IPS DF 6.9 (cell line): ENCODE data around the gene PLD6.
"Not testable (repeated sequence)": the region's sequence is repeated elsewhere in the genome, so short reads cannot be mapped to it uniquely, and the experiment has no call there.

ENCODE experiments used
- DNase-seq: peaks from one replicate; pipeline ENCODE4 v3.0.0-alpha.2; 2013; ENCODE audit warnings: low read depth, low spot score
- H3K27ac ChIP-seq: one replicate; pipeline ENCODE4 v1.5.1; 2013; ENCODE audit warnings: low read length, control low read depth
- H3K27me3 ChIP-seq: 2 replicates; pipeline ENCODE4 v1.6.1; 2013; ENCODE audit warnings: mild to moderate bottlenecking, low read length; ENCODE audit not compliant: control insufficient read depth, insufficient read depth
- H3K36me3 ChIP-seq: 2 replicates; pipeline ENCODE4 v1.6.1; 2013; ENCODE audit warnings: low read length; ENCODE audit not compliant: control insufficient read depth, insufficient read depth
- H3K4me1 ChIP-seq: 2 replicates; pipeline ENCODE4 v1.6.1; 2013; ENCODE audit warnings: low read length; ENCODE audit not compliant: control insufficient read depth, insufficient read depth
- H3K4me3 ChIP-seq: 2 replicates; pipeline ENCODE4 v1.5.1; 2013; ENCODE audit warnings: mild to moderate bottlenecking, low read length
- H3K9me3 ChIP-seq: 2 replicates; pipeline ENCODE4 v1.6.1; 2013; ENCODE audit warnings: low read length, inconsistent platforms; ENCODE audit not compliant: control insufficient read depth, insufficient read depth
- WGBS: extraction: QIAGEN DNeasy Blood & Tissue Kit; methylation state at CpG from one replicate; pipeline ENCODE4 v1.1.7; 2013; ENCODE audit warnings: mixed read lengths, missing lambda C conversion rate; ENCODE audit not compliant: insufficient read length, insufficient coverage; 5-methylcytosine and 5-hydroxymethylcytosine counted together

The PLD6 gene

DNA sequence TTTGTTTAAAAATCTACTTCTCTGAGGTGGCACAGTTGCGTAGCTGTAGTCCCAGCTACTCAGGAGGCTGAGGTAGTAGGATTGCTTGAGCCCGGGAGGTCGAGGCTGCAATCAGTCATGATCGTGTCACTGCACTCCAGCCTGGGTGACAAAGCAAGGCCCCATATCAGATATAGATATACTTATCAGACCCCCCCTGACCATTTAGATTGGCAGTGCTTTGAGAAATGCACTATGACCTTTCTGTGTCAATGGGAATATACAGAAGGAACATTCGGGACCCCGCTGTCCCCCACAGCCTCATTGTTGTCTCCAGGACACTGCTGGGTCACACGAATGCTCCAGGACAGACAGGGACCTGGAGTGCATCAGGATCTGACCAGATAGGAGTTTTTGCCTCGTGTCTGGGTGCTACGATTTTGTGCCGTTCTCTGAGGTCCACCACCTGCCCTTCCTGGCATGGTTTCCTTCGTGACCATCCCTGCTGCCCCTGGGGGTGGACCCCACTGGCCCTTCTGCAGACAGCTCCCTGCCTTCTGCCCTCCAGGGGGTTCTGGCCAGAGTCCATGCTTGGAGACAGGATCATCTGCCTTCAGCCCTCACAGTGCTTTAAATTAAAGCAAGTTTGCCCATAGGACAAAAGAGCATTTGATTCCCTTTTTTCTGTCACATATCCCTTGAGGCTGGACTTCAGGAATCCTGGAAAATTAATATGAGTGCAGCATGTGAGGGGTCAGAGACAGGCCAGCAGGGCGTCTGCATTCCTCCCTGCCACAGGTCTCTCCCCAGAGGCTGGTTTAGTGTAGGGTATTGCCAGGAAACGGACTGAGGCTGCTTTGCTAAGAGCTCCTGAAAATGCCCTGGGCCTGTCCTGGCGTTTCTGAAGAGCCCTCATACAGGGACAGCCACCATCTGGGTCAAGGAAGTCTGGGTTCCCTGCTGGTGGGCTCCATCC, 19.3 kb downstream of the PLD6 start:
- no peaks in the 10 kb centered on the region for H3K27me3 ChIP-seq
- WGBS = no CpG with 5 or more reads among the region's 14 CpGs
- H3K27ac ChIP-seq = no peak overlapping the region
- no peak for DNase-seq
- H3K4me3 ChIP-seq = no peak overlapping the region
- H3K4me1 ChIP-seq = peaks cover 4% of the 10 kb centered on the region; the same call in 1 of the 2 replicates
- peaks cover 10% of the 10 kb centered on the region for H3K36me3 ChIP-seq
- H3K9me3 ChIP-seq = no peaks in the 10 kb centered on the region

DNA sequence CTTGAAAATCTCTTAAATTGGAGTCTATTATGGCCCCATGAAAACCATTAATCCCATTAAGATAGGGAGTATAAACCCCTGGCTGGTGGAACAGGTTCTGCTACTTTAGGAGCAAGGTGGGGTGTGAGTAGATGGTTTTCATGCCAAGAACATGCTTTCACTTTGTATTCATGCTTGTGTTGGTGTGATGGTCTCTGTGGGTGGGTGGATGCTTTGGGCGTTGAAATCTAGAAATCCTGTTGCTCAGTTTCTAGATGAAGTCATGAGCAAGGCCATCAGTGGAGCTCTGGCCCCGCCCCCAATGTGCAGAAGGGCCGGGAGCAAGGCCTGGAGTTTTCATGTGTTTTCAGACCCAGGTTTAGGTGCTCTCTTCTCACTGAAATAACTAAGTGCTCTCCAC, 20.1 kb downstream of the PLD6 start:
- no peak overlapping the region for H3K27ac ChIP-seq
- WGBS = no CpG with 5 or more reads among the region's 3 CpGs
- peaks cover 1% of the 10 kb centered on the region; the same call in 1 of the 2 replicates for H3K4me1 ChIP-seq
- no peaks in the 10 kb centered on the region for H3K9me3 ChIP-seq
- no peak overlapping the region for H3K4me3 ChIP-seq
- DNase-seq = no peak
- no peaks in the 10 kb centered on the region for H3K27me3 ChIP-seq
- peaks cover 10% of the 10 kb centered on the region for H3K36me3 ChIP-seq

DNA sequence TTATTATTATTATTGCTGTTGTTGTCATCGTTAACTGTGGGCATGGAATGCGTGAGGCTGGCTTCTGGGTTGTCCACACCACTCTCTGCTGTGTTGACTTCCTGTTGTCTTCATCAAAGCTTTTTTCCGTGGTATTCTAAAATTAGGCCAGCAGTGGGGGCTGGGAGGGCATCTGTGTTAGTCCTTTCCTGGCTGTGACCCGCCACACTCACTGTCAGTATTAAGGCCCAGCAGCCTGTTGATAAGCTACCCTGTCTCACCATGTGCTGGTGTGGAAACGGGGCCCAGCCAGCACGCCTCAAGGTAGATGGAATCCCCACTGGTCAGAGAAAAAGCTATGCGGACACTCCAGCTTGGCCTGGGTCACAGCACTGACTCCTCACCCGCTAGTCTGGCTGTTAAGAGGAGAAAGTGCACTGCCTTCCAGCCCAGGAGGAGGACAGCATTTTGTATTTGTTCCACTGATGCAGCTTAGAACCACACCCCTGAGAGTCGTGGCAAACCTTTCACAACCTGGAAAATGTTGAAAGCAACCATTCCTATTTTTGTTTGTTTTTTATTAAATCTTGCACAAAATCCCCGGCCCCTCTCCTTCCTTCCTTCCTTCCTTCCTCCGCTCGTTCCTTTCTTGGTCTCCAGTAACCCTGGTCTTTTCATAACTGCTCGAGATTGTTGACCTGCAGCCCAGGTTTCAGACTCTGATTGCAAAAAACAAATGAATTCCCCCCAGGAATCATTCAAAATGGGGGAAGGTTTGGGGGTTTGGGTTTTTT, 21.0 kb downstream of the PLD6 start:
- WGBS = no CpG with 5 or more reads among the region's 13 CpGs
- not testable (repeated sequence) for H3K27ac ChIP-seq
- H3K36me3 ChIP-seq = peaks cover 18% of the 10 kb centered on the region

DNA sequence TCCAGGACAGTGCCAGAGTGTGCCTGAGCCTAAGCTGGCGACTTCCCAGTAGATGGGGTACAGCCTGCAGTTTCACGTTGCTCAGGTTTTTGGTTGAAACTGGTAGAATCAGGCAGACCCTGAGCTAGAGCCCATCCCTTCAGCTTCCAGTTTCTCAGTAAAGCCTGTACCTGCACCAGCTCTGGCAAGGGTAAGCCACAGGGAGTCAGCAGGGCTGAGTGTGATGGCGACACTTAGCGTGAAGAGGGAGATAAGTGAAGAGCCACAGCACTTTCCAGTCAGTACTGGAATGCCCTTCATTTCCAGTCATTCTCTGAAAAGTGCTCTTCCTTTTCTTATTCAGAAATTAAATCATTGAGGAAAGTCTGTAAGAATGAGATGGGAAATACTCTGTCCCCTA, 22.4 kb downstream of the PLD6 start:
- WGBS = no CpG with 5 or more reads among the region's 4 CpGs
- DNase-seq = no peak
- H3K27me3 ChIP-seq = no peaks in the 10 kb centered on the region
- H3K4me3 ChIP-seq = no peak overlapping the region
- no peaks in the 10 kb centered on the region for H3K9me3 ChIP-seq
- H3K27ac ChIP-seq = no peak overlapping the region
- H3K4me1 ChIP-seq = no peaks in the 10 kb centered on the region; the same call in 1 of the 2 replicates
- H3K36me3 ChIP-seq = peaks cover 21% of the 10 kb centered on the region

More for the DNA sequence above, 21.0 kb downstream of the PLD6 start:
- not testable (repeated sequence) for H3K27me3 ChIP-seq, H3K9me3 ChIP-seq, DNase-seq, H3K4me3 ChIP-seq, H3K4me1 ChIP-seq

DNA sequence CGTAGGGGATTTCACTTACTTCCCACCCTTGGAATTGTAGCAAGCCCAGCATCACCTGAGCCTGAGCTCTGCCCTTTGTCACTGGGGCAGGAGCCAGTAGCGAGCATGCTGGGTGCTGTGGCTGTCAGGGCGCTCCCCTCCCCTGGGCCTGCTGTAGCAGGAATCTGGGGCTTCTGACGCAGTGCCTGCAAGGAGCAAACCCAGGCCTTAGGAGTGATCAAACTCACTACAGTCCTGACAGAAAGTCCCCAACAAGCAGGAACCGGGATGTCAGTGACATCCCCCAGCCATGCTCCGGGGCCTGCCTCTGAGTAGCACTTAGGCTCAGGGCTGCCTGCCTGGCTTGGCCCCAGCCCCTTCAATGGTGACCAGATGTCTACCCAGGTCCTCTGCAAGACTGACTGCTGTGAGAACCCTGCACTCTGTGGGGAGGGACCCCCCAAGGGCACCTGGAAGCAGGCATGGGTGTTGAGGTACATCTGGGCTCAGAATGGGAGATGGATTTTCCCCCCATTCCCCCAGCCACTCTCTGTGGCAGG, 23.5 kb downstream of the PLD6 start:
- no CpG with 5 or more reads among the region's 6 CpGs for WGBS
- Histone ChIP-seq H3K4me3 (no peak overlapping the region), H3K36me3 (peaks cover 21% of the 10 kb centered on the region), H3K27ac (no peak overlapping the region), H3K27me3 (no peaks in the 10 kb centered on the region), H3K9me3 (no peaks in the 10 kb centered on the region), H3K4me1 (no peaks in the 10 kb centered on the region; the same call in 1 of the 2 replicates)
- DNase-seq = no peak

DNA sequence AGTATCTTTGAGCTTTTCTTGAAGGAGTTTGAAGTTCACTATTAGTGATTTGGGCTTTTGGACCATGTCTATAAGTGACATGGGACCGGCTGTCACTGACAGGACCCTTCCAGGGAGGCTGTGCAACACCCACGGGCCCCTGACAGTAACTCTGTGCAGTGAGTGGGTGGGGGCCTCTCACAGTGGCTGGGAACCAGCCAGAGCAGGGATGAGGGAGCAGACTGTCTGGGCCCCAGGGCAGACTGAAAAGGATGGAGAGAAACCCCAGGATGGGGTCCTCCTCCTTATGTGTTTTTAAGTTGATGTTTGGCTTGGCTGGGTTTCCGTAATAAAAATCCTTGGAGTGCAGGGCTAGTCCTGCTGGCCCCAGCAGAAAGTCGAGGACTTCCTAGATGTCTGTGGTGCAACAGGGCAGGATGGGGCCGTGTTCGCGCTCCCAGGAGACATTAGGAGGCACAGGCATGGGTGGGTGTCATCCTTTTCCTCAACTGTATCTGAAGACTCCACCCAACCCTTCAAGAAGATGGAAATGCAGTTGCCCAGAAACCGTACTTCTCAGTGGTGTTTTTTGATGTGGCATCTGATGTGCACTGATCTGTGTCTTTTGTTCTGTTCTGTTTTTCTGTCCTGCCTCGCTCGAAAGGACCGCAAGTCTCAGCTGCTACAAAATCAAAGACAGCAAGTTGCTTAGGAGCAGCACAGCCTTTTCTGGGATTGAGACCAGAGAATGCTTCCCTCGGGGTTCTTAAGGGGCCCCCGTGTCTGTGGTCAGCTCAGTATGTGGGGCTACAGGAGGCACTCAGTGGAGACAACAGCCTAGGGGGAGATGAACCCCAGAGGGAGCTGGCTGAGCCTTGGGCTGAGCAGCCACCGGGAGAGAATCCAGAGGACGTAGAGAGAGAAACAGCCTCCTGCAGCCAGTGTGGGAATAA, 24.2 kb downstream of the PLD6 start:
- WGBS = no CpG with 5 or more reads among the region's 15 CpGs
- Histone ChIP-seq H3K27me3 (no peaks in the 10 kb centered on the region), H3K4me3 (no peak overlapping the region), H3K36me3 (peaks cover 25% of the 10 kb centered on the region), H3K4me1 (no peaks in the 10 kb centered on the region; the same call in 1 of the 2 replicates), H3K27ac (no peak overlapping the region), H3K9me3 (no peaks in the 10 kb centered on the region)
- no peak for DNase-seq

DNA sequence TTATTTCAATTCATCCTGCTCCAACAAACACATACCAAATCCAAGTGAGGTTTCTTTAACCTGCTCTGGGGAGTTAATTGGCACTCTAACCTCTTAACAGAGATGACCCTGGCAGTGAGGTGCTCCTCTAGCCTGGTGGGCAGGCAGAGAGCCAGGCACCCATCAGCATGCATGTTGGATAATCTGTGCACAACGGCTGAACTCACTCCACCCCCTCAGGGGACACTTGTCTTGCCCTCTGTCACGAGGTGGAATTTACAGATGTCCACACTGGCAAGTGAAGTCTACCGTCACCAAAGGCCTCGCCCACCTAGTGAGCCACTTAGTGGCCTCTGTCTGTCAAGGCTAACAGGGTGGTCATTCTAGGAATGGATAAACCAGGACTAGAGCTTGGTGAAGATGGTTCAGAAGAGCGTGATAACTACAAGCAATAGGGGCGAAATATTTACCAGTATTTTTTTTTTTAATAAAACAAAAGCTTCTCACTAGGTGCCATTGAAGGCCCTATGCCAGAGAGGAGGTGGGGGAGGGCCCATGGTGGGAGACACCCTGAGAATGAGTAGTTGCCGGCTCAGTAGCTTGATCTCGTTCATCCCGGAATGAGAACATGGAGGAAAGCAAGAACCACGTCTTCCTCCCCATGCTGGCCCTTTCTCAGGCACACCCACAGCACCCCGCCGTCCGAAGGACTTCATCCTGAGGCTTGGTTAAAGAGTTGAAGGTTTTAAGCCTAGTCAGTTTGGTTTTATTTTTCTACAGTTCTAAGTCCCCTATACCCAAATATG, 25.2 kb downstream of the PLD6 start:
- Histone ChIP-seq H3K27me3 (no peaks in the 10 kb centered on the region), H3K9me3 (no peaks in the 10 kb centered on the region), H3K4me3 (no peak overlapping the region), H3K36me3 (peaks cover 27% of the 10 kb centered on the region), H3K27ac (no peak overlapping the region), H3K4me1 (no peaks in the 10 kb centered on the region; the same call in 1 of the 2 replicates)
- no CpG with 5 or more reads among the region's 13 CpGs for WGBS
- no peak for DNase-seq

DNA sequence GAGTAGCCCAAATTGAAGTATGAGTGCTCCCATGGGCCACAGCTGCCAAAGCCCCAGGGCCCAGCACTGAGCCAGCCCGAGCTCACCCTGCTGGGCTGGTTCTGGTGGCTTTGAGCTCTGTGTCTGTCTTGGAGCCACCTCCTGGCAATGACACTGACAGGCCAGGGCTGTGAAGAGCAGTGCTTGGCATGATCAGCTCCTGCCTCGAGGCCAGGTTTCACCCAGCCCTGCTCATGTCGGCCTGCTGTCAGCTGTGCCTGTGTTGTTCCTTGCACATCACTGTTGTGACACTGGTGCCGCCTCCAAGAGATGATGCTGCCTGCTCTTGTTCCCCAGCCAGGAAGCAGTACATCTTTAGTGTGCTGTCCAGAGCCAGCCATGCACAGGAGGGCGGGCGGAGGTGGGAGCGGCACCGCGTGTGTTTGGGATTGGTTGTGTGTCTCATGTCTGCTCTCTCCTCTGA, 26.0 kb downstream of the PLD6 start:
- DNase-seq = no peak
- WGBS = no CpG with 5 or more reads among the region's 9 CpGs
- H3K9me3 ChIP-seq = no peaks in the 10 kb centered on the region
- no peaks in the 10 kb centered on the region for H3K27me3 ChIP-seq
- no peak overlapping the region for H3K27ac ChIP-seq
- H3K4me3 ChIP-seq = no peak overlapping the region
- H3K36me3 ChIP-seq = peaks cover 32% of the 10 kb centered on the region
- no peaks in the 10 kb centered on the region; the same call in 1 of the 2 replicates for H3K4me1 ChIP-seq

DNA sequence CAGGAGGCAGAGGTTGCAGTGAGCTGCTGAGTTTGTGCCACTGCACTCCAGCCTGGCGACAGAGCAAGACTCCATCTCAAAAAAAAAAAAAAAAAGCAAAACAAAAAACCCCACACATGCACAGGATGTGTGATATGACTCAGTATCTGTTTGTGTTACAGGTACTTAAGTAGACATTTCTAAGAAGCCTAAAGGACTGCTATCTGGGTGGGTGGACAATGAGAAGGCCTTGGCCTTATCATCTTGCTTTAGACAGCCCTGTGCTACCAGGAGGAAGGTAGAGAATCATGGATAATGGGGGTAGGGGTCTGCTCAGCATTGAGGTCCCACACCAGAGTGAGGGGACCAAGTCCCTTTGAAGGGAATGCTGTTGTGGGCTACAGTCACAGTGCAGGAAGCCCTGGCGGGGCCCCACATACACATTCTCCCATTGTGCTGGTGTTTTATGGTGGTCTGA, 26.7 kb downstream of the PLD6 start:
- no peak for DNase-seq

More for the DNA sequence above, 26.7 kb downstream of the PLD6 start:
- WGBS = no CpG with 5 or more reads among the region's 2 CpGs
- H3K27me3 ChIP-seq = no peaks in the 10 kb centered on the region
- H3K9me3 ChIP-seq = no peaks in the 10 kb centered on the region
- H3K36me3 ChIP-seq = peaks cover 32% of the 10 kb centered on the region
- H3K4me3 ChIP-seq = no peak overlapping the region
- H3K4me1 ChIP-seq = no peaks in the 10 kb centered on the region; the same call in 1 of the 2 replicates
- H3K27ac ChIP-seq = no peak overlapping the region
